B cell (primary cell): ENCODE measurements around the gene CGB8.

Source experiments
- CTCF ChIP-seq: fragments of 200-600 bp; IDR thresholded peaks from one replicate; pipeline ENCODE4 v1.8.0; 2022; ENCODE audit warnings: antibody characterized with exemption, mild to moderate bottlenecking
- EZH2 ChIP-seq: IDR thresholded peaks from 2 replicates; pipeline ENCODE4 v1.6.1; 2012; ENCODE audit warnings: borderline replicate concordance, low read depth, mild to moderate bottlenecking, moderate library complexity, low read length; ENCODE audit not compliant: insufficient read depth, poor library complexity, severe bottlenecking

GRCh38 chr19:49020342-49020741 is 28.6 kb downstream of the CGB8 start:
- TF ChIP-seq CTCF = no peak
- TF ChIP-seq EZH2 = no peak
